GM12891 (cell line): ENCODE results near the gene ABL1.

Source experiments
- POLR2A ChIP-seq: IDR thresholded peaks from 2 replicates; pipeline ENCODE4 v1.6.1; 2011; ENCODE audit warnings: low read depth, low read length, control low read depth
- POLR2AphosphoS5 ChIP-seq: IDR thresholded peaks from 2 replicates; pipeline ENCODE4 v1.6.1; 2011; ENCODE audit warnings: low read depth, low read length, control low read depth
- TAF1 ChIP-seq: IDR thresholded peaks from 2 replicates; pipeline ENCODE4 v1.6.1; 2011; ENCODE audit warnings: low read depth, low read length, control low read depth

GRCh38 chr9:130883479-130883878 is 48.4 kb downstream of the ABL1 start:
- TF ChIP-seq TAF1 (no peak), POLR2AphosphoS5 (no peak), POLR2A (no peak)
